ENCODE measurements around the gene GPR183.
A peak's percentile ranks its signal among the peaks of the same experiment; 100 is the strongest.

GPR183 gene

GRCh38 chr13:99294198-99294597 is 13.0 kb downstream of the GPR183 start:
- DNase-seq (ENCODE audit: low spot score) = no peak

- no peak for DNase-seq (ENCODE audit: low spot score)
These were observed 14.0 kb downstream of the GPR183 start for GRCh38 chr13:99293178-99293577.

- DNase-seq (ENCODE audit: low spot score) = no peak
These were observed 16.3 kb downstream of the GPR183 start for GRCh38 chr13:99290894-99291293.

GRCh38 chr13:99289674-99290337 is 17.4 kb downstream of the GPR183 start:
- DNase-seq (ENCODE audit: low spot score) = no peak

- no peak for DNase-seq (ENCODE audit: low spot score)
These were observed 17.9 kb downstream of the GPR183 start for GRCh38 chr13:99289271-99289670.

- no peak for DNase-seq (ENCODE audit: low spot score)
These were observed 19.1 kb downstream of the GPR183 start for GRCh38 chr13:99288089-99288488.

GRCh38 chr13:99287551-99287950 is 19.6 kb downstream of the GPR183 start:
- DNase-seq (ENCODE audit: low spot score) = no peak

- DNase-seq (ENCODE audit: low spot score) = no peak
These were observed 21.6 kb downstream of the GPR183 start for GRCh38 chr13:99285432-99286182.

GRCh38 chr13:99282264-99283231 is 24.7 kb downstream of the GPR183 start:
- no peak for DNase-seq (ENCODE audit: low spot score)

- DNase-seq (ENCODE audit: low spot score) = no peak
These were observed 25.4 kb downstream of the GPR183 start for GRCh38 chr13:99281811-99282263.

GRCh38 chr13:99280166-99280565 is 27.0 kb downstream of the GPR183 start:
- DNase-seq (ENCODE audit: low spot score) = peak; percentile 55

GRCh38 chr13:99279637-99280036 is 27.6 kb downstream of the GPR183 start:
- no peak for DNase-seq (ENCODE audit: low spot score)

- DNase-seq (ENCODE audit: low spot score) = no peak
These were observed 28.4 kb downstream of the GPR183 start for GRCh38 chr13:99278843-99279242.

GRCh38 chr13:99278200-99278599 is 29.0 kb downstream of the GPR183 start:
- DNase-seq (ENCODE audit: low spot score) = no peak

GRCh38 chr13:99277629-99278028 is 29.6 kb downstream of the GPR183 start:
- DNase-seq (ENCODE audit: low spot score) = peak; percentile 34

GRCh38 chr13:99276706-99277105 is 30.5 kb downstream of the GPR183 start:
- DNase-seq (ENCODE audit: low spot score) = no peak

GRCh38 chr13:99275093-99275469 is 32.1 kb downstream of the GPR183 start:
- DNase-seq (ENCODE audit: low spot score) = no peak

- DNase-seq (ENCODE audit: low spot score) = no peak
These were observed 34.1 kb downstream of the GPR183 start for GRCh38 chr13:99273128-99273527.

GRCh38 chr13:99272481-99272880 is 34.7 kb downstream of the GPR183 start:
- DNase-seq (ENCODE audit: low spot score) = no peak

GRCh38 chr13:99271249-99271648 is 36.0 kb downstream of the GPR183 start:
- no peak for DNase-seq (ENCODE audit: low spot score)

GRCh38 chr13:99270518-99270917 is 36.7 kb downstream of the GPR183 start:
- no peak for DNase-seq (ENCODE audit: low spot score)

GRCh38 chr13:99269627-99270241 is 37.5 kb downstream of the GPR183 start:
- peak; percentile 43 for DNase-seq (ENCODE audit: low spot score)
